GM21423 (cell line): ENCODE measurements around the gene ELP5.

Source experiments
- ATAC-seq: cut with Tn5 transposase; IDR thresholded peaks from one replicate; pipeline ENCODE4 v1.9.1; 2021; ENCODE audit warnings: mild to moderate bottlenecking, moderate library complexity; ENCODE audit not compliant: unreplicated experiment

The ELP5 gene

DNA sequence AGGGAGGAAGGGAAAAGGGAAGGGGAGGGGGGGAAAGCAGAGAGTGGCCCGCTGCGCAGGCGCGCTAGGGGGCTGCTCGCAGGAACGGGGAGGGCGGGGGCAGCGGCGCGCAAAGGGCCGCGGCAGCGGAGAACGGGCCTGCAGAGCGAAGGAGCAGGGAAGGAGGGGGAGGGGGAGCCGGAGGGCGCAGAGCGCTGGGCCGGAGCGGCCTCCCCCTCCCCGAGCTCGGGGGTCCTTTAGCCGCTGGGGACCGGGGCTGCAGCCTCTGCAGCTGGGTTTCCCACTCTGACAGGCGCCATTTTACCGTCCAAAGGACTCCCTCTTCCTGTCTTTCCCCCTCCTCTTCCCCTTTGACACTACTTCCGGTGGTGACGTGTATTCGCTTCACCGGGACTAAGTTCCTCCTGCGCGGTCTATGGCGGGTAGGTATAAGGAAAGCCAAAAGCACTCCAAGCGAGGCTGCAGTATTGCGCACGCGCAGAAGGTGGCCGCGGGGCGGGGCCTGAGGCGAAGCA, 297 bp upstream of the ELP5 start, which contains the start of gene CTDNEP1:
CTDNEP1 (minus strand) TSS at position 74 of the 515 bp plus-strand sequence. CDS start 438 bp downstream, outside the sequence.
- ATAC-seq = peak; percentile 82

DNA sequence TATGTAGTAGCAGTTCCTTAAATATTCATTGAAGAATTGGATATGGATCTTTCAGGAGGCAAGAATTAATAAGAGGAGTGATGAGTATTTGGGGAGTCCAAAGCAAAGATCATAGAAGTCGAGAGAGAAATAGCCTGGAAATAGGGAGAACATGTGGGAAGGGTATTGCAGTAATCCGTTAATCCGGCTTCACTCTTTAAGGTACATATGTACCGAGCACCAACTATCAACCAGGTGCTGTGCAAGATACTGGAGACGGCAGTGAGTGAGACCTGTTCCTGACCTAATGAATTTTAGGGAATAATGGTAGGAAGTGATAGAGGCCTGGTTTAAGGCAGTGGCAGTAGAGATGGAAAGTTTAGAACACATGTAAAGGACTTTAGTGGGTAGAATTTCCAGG, 1.1 kb downstream of the ELP5 start:
- no peak for ATAC-seq

DNA sequence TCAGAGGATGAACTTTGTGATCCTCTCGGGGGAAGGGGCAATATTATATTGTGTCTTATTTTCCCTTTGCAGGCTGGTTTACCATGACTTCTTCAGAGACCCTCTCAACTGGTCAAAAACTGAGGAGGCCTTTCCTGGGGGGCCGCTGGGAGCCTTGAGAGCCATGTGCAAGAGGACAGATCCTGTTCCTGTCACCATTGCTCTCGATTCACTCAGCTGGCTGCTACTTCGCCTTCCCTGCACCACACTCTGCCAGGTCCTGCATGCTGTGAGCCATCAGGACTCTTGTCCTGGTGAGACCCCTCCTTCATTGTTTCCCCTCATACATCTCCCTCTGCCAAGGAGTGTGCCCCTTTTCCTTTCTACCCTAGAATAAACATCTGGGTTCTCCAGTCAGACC, 2.5 kb downstream of the ELP5 start:
- no peak for ATAC-seq

DNA sequence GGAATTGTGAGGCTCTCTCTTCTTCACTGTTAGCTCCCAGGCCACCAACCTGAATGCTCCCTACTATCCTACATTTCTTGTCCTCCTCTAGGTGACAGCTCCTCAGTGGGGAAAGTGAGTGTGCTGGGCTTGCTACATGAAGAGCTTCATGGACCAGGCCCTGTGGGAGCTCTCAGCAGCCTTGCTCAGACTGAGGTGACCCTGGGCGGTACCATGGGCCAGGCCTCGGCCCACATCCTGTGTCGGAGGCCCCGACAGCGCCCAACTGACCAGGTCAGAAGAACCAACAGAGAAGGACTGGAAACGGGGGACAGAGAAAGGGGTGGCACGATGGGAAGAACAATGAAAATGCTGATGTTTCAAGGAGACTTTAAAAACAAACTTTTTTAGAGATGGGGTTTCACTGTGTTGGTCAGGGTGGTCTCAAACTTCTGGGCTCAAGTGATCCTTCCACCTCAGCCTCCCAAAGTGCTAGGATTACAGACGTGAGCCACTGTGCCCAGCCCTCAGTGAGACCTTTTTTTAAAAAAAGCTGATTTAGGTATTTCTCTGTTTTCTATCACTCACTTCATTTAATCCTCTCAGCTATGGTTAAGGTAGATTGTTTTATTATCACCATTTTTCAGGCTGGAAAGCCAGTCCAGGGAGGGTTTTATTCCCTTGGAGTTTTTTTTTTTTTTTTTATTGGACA, 4.9 kb downstream of the ELP5 start:
- no peak for ATAC-seq

DNA sequence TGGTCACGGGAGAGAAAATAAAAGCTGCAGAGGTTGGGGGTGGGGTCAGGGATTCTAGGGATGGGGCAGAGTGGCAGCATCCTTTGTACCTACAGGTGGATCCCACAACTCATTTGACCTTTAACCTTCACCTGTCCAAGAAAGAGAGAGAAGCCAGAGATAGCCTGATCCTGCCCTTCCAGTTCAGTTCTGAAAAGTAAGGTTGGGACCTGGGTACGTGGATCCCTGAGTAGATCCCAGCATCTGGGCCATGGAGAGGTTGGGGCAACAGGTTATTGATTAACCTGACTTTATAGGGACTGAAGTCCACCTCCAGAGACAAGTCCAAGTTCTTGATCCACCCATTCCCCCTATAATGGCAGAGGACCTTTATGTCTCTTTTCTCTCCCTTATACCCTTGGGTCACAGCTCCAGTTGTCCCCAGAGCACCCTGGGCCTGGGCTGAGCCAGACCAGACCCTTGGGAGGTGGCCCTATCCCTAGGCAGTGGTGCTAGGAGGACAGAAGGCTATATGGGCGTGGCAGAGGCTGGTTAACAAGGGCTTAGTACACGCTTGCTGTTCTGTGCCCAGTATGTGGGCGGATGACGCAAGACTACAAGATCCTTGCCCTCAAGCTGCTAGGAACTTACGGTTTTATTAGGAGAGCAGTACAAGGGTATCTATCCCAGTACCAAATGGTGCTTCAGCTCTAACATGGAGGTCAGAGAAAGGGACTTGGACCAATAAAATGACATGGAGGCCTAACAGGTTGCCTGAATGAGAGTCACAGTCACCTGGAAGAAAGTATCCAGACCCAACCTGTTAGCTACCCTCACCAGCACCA, 6.9 kb downstream of the ELP5 start:
- no peak for ATAC-seq

DNA sequence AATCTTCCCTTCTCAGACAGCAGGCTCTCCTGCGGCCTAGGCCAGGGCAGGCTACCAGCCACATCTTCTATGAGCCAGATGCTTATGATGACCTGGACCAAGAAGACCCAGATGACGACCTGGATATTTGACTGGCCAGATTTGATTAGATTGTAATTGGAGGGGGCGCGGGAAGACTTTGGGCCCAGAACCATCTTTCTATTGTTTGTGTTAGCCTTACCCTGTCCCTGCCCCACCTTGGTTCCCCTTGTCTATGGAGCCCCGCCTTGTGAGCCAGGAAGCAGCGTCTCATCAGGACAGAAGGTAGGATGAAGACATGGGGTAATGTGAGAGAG, 7.5 kb downstream of the ELP5 start:
- ATAC-seq = no peak

DNA sequence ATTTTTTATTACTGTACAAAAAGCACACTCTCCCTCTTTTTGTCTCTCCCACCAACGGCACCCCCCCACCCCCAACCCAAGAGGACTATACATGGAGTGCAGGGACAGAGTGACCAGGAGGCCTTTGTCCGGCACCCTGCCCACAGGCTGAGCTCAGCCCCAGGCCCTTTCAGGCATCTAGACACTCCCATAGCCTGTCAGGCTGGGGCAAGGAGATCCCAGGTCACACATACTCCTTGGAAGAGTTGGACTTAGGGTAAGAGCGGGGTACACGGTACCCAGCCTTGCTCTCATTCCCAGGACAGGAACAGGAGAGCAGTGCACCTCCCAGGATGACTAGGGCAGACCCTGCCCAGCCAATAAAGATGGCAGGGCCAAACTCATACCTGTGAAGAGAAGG, 8.1 kb downstream of the ELP5 start:
- ATAC-seq = no peak

DNA sequence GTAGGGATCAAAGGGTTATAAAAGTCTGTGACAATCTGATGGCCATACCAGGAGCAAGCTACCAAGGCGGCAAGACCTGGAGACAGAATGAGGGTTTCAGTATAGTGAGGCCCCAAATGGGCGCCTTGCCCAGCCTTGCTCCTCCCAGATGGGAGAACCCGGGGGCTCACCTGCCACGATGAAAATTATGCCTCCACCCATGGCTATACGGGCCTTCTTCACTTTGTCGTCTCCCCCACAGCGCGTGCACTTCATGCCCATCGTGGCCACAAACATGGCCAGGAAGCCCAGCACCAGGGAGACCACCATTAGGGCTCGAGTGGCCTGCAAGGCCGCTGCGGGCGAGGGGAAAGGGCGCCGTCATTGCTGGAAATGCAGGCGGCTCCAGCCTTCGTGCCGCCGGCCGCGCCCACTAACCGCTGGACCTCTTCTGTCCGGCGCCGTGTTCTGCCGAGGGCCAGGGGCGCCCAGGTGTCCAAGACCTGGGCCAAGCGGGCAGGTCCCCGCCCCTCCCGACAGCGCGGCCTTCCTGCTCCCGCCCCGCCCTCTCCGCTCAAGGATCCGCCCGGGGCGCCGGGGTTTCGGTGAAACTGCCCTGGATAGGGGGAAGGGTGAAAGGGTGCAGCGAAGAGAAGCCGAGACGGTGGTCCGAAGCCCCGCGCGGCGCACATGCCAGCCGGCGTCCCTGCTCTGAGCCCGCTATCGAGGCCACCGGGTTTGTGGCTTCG, 8.8 kb downstream of the ELP5 start:
- no peak for ATAC-seq

DNA sequence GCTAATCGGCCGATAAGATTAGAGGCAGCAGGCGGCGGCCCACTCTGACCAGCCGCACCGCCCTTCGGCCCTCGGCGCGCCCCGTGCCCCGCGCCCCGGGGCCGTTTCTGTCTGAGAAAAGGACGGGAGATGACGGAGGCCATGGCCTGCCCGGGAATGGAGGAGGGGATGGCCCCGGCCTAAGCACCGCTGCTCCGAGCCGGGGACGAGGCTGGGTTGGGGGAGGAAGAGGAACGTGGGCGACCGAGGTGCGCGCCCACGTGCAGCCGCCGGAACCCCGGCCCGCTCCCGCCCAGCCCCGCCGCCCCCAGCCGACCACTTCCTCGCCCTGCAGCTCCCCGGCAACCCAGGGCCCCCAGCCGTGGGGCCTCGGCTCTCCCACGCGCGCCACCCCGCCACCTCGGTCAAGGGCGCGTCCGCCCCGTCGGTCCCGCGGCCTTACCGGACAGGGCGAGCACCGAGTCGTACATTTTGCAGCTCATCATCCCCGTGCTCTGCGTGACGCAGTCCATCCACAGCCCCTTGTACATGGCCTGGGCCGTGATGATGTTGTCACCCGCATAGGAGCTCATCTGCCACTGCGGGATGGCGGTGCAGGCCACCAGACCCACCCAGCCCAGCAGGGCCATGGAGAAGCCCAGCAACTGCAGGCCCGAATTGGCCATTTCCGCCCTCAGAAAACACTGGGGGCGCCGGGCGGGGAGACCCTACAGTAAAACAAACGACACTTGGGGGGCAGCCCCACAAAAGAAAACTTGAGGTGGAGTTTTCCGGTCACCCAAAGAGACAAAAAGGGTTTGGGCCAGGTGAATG, 9.6 kb downstream of the ELP5 start:
- ATAC-seq = no peak

DNA sequence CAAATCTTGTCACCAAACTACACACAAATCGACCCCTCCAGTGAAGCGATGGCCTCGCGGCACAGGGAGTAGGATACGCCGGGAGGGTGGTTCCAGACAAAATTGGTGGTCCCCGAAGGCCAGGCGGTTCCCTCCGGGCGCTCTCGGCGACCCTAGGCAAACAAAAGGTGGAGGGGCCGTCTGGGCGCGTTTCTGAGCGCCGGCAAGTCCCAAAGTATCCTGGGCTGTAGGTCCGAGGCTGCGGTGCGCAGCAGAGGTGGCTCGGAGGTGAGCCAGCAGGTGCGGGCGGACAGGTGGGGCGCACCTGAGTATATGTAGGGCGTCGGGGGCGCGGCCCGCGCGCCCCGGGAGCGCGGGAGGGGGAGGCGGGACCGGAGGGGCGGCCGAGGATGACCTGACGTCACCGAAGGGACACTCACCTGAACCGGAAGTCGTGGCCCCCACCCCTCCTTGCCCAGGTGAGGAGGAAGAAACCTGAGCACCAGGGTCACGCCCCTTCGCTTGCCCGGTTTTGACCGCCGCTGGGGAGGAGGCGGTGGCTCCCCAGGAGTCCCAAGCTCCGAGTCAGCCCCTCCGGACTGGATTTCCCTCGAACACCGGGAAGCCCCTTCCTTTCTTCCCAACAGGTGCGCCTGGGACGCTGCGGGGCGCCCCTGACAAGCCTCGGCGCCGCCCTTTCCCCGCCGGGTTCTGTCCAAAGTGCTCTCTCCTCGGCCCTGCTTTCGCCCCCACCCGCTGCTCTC, 10.3 kb downstream of the ELP5 start, which contains the start of gene CLDN7:
CLDN7 (minus strand) TSS at position 287 of the 743 bp plus-strand sequence. CDS start 435 bp downstream, outside the sequence.
- ATAC-seq = no peak

DNA sequence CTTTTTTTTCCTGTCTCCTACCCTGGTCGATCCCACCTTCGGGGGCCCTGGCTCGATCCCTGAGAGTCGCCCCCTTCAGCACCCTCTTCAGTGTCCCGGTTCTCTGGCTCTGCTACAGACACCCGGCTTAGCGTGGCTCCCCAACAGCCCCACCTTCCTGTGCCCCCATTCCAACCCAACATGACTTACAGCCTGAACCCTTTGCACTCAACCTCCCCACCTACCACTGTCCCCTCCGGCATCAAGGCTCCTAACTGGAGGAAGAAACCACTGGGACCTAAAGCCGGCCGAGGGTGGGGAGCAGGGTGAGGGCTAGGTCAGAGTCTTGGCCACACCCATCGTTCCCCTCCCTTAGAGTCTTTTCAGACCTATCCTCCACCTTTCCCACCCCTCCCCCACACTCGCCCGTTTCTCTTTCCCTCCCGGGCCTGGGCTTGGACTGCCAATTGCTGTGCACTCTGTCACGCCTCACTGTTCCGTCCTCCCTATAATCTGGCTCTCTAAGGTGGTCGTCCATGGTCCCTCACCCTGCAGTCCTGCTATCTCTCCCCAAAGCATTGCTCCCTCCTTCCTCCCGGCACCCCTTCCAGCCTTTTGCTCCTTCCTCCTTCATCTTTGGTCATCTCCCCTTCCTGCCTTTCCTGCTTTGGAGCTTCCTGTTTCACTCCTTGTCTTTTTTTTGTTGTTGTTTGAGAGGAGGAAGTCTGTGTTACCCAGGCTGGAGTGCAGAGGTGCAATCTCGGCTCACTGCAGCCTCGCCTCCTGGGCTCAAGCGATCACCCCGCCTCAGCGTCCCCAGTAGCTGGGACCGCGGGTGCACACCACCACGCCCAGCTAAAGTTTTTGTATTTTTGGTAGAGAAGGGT, 11.2 kb downstream of the ELP5 start:
- no peak for ATAC-seq

DNA sequence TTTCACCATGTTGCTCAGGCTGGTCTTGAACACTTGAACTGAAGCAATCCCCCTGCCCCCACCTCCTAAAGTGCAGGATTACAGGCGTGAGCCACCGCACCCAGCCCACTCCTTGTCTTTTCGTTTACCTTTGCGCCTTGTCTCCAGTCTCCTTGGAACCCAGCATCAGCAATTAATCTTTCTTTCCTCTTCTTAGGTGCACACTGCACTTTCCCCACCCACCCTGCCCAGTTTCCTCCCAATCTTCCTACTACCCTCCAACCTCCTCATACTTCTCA, 11.7 kb downstream of the ELP5 start:
- ATAC-seq = no peak

DNA sequence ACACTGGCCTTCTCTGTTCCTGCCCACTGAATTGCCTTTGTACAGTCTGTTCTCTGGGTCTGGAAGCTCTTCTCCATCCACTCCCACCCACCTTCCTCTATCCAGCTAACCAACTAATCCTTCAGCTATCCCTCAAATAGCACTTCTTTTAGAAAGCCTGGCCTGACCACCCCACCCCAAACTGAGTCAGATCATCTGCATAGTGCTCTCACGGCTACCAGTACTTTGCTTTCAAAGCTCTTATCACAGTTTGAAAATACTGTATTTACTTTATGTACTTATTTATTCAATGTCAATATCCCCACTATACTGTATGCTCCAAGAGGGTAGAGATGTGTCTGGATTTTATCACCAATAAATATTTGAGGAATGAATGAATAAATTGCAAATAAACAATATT, 14.8 kb downstream of the ELP5 start:
- no peak for ATAC-seq

DNA sequence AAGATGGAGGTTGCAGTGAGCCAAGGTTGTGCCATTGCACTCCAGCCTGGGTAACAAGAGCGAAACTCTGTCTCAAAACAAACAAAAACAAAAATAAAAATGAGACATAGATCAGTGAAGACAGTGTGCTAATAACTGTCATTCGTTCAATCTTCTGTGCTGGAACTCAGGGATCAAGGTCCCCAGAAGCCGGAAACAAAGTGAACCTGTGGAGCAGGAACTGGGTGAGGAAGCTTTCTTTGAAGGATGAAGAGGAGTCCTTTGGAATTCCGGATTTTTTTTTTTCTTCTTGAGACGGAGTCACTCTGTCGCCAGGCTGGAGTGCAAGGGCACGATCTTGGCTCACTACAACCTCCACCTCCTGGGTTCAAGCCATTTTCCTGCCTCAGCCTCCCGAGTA, 27.4 kb downstream of the ELP5 start:
- no peak for ATAC-seq

DNA sequence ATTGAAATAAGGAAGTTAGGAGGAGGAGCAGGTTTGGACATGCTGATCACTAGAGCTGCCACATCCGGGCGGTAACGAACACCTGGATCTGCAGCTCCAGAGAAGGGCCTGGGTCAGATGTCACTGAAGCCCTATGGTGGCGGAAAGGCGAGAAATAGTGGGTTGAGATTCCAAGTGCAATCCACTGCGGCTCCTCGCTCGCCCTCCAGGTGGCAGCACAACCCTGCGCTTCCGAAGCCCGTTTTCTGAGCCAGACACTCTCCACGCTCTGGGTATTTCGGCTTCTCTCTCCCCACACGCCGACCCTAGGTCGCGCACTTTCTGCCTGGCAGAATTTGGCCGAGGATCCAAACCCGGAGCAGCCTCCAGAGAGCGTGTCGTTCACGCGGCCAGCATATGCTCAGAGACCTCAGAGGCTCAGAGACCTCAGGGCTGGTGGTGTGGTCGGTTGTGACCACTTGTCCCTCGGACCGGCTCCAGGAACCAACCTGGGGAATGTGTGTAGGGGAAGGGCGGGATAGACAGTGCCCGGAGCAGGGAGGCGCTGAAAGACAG, 28.6 kb downstream of the ELP5 start:
- ATAC-seq = peak; percentile 33

DNA sequence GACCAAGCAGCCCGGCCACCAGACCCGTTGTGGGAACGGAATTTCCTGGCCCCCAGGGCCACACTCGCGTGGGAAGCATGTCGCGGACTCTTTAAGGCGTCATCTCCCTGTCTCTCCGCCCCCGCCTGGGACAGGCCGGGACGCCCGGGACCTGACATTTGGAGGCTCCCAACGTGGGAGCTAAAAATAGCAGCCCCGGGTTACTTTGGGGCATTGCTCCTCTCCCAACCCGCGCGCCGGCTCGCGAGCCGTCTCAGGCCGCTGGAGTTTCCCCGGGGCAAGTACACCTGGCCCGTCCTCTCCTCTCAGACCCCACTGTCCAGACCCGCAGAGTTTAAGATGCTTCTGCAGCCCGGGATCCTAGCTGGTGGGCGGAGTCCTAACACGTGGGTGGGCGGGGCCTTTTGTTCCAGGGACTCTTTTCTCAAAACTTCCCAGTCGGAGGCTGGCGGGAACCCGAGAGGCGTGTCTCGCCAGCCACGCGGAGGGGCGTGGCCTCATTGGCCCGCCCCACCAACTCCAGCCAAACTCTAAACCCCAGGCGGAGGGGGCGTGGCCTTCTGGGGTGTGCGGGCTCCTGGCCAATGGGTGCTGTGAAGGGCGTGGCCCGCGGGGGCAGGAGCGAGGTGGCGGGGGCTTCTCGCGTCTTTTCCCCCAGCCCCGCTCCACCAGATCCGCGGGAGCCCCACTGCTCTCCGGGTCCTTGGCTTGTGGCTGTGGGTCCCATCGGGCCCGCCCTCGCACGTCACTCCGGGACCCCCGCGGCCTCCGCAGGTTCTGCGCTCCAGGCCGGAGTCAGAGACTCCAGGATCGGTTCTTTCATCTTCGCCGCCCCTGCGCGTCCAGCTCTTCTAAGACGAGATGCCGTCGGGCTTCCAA, 29.3 kb downstream of the ELP5 start, which contains the start of gene SLC2A4:
SLC2A4 (plus strand) TSS at position 645 of the 879 bp plus-strand sequence; CDS start at position 862, 217 bp downstream.
- ATAC-seq = peak; percentile 45

DNA sequence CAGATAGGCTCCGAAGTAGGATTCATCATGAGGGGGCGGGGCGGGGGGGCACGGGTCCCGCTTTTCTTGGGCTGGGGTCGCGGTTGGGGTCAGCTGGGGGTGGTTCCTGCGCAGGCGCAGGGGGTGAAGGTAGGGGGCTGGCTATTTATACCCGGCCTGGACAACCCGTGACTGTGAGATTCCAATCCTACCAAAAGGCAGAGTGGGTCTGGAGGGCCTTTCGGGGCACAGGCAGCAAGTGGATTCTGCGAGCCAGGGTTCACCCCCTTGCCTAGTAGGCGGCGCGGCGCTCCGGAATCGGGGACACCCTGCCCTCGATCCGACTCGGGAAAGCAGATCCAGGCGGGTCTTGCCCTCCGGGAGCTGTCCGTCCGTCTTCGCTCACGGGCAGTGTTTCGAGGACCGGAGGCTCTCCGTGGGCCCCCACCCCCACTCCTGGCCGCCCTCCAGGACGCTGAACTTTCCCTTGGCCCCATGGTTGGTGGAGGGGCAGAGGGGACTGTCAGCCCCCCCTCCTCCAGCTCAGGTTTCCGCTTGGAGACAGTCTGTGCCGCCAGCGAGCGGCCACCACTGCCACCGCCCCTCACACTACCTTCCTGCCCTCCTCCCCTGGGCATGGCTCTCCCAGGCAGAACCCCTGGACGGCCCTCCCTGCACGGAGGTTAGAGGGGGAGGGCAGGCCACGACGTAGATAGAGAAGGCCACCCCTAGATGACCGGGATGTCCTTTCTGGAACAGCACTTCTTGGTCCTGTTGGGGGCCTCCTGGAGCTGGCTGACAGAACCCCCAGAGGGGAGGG, 30.1 kb downstream of the ELP5 start:
- no peak for ATAC-seq
